CD4-positive, alpha-beta T cell treated with Interferon alpha-2 for 1 hour (primary cell): ENCODE data around the gene FJX1.

Source experiments
- DNase-seq, 2 donors: peaks; one replicate each; pipeline ENCODE4 v3.0.0-alpha.2; 2020 to 2022

Gene FJX1

GRCh38 chr11:35617687-35618496 is at the start of gene FJX1:
Gene FJX1, plus strand, starts transcription at chr11:35618460. Its CDS starts 177 bp downstream, at chr11:35618637.
- no peak for DNase-seq

- DNase-seq: no peak
Observed at GRCh38 chr11:35571696-35572095, 46.6 kb upstream of the FJX1 start.

GRCh38 chr11:35579557-35580396 is 38.5 kb upstream of the FJX1 start:
- no peak for DNase-seq

GRCh38 chr11:35580397-35580781 is 37.9 kb upstream of the FJX1 start:
- DNase-seq: no peak

GRCh38 chr11:35582033-35582432 is 36.2 kb upstream of the FJX1 start:
- DNase-seq: no peak

GRCh38 chr11:35583126-35583525 is 35.1 kb upstream of the FJX1 start:
- DNase-seq: no peak

GRCh38 chr11:35583843-35584242 is 34.4 kb upstream of the FJX1 start:
- DNase-seq: no peak

- DNase-seq: no peak
Observed at GRCh38 chr11:35584321-35584720, 33.9 kb upstream of the FJX1 start.

- no peak for DNase-seq
Observed at GRCh38 chr11:35585416-35585815, 32.8 kb upstream of the FJX1 start.

GRCh38 chr11:35586222-35586621 is 32.0 kb upstream of the FJX1 start:
- DNase-seq: no peak

- no peak for DNase-seq
Observed at GRCh38 chr11:35587972-35588371, 30.3 kb upstream of the FJX1 start.

- no peak for DNase-seq
Observed at GRCh38 chr11:35588627-35589026, 29.6 kb upstream of the FJX1 start.

GRCh38 chr11:35589281-35589680 is 29.0 kb upstream of the FJX1 start:
- no peak for DNase-seq

GRCh38 chr11:35590412-35590811 is 27.8 kb upstream of the FJX1 start:
- DNase-seq: no peak

- DNase-seq: no peak
Observed at GRCh38 chr11:35593143-35593542, 25.1 kb upstream of the FJX1 start.

- DNase-seq: no peak
Observed at GRCh38 chr11:35594680-35595079, 23.6 kb upstream of the FJX1 start.

GRCh38 chr11:35598254-35599125 is 19.8 kb upstream of the FJX1 start:
- DNase-seq: no peak

- DNase-seq: no peak
Observed at GRCh38 chr11:35600331-35600838, 17.9 kb upstream of the FJX1 start.

- DNase-seq: no peak
Observed at GRCh38 chr11:35602160-35602793, 16.0 kb upstream of the FJX1 start.

- no peak for DNase-seq
Observed at GRCh38 chr11:35602979-35603378, 15.3 kb upstream of the FJX1 start.

GRCh38 chr11:35605706-35606105 is 12.6 kb upstream of the FJX1 start:
- no peak for DNase-seq

- no peak for DNase-seq
Observed at GRCh38 chr11:35606206-35606605, 12.1 kb upstream of the FJX1 start.
